GM21529 (cell line): ENCODE data around the gene KRTAP5-2.

ENCODE experiments used
- ATAC-seq: cut with Tn5 transposase; IDR thresholded peaks from one replicate; pipeline ENCODE4 v1.9.1; 2021; ENCODE audit not compliant: unreplicated experiment

KRTAP5-2 gene

GRCh38 chr11:1568441-1568911 is 29.6 kb downstream of the KRTAP5-2 start:
- no peak for ATAC-seq

DNA sequence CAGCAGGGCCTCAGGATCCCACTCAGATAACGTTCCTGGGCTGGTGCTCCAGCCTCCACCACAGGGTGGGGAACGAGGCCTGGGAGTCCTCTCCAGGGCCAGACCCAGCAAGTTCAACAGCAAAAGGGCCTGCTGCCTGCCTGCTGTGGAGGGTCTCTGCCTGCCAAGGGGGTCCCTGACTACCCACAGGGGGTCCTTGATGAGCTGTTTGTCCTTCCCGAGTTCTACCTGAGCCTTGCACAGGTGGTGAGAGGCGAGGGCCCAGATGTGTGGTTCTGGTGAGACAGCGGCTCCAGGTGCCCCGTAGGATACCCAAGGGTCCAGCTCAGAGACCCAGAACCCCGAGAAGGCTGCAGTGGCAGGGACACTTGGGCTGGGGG is 30.4 kb downstream of the KRTAP5-2 start:
- ATAC-seq = no peak

GRCh38 chr11:1567052-1567720 is 30.9 kb downstream of the KRTAP5-2 start:
- no peak for ATAC-seq

DNA sequence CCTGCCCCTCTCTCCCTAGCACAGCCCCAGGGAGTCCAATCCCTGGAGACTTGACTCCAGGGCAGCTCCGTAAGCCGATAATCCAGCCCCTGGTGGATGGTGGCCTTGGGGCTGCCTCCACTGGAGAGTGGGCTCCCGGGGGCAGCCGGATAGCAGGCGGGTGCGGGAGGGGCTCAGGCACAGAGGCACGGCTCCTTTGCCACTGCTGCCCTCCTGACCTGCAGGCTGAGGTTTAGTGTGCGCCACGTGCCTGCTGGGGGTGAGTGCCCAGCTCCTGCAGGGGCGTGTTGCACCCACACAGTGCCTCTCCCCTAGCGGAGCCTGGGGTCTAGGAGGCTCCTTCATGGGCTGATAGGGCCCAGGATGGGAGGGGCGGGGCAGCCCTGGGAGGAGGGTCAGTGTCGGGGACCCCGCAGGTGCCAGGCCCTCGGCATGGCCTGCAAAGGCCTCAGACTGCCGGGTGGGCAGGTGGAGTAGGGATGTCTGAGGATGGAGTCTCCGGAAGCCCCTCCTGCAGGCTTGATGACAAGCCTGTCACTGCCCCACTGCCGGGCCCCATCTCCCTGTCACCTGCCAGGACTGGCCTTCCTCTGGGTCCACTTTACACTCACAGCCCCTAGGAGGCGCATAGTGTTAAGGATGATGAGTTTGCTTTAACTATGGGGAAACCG is 31.6 kb downstream of the KRTAP5-2 start:
- no peak for ATAC-seq

- ATAC-seq = no peak
Observed at GRCh38 chr11:1565904-1566247, 32.2 kb downstream of the KRTAP5-2 start.

GRCh38 chr11:1565173-1565903 is 32.8 kb downstream of the KRTAP5-2 start:
- no peak for ATAC-seq

- ATAC-seq = no peak
Observed at GRCh38 chr11:1564535-1565172, 33.4 kb downstream of the KRTAP5-2 start.

GRCh38 chr11:1563697-1564534 is 34.2 kb downstream of the KRTAP5-2 start:
- no peak for ATAC-seq

GRCh38 chr11:1563149-1563638 is 34.9 kb downstream of the KRTAP5-2 start:
- ATAC-seq = no peak

DNA sequence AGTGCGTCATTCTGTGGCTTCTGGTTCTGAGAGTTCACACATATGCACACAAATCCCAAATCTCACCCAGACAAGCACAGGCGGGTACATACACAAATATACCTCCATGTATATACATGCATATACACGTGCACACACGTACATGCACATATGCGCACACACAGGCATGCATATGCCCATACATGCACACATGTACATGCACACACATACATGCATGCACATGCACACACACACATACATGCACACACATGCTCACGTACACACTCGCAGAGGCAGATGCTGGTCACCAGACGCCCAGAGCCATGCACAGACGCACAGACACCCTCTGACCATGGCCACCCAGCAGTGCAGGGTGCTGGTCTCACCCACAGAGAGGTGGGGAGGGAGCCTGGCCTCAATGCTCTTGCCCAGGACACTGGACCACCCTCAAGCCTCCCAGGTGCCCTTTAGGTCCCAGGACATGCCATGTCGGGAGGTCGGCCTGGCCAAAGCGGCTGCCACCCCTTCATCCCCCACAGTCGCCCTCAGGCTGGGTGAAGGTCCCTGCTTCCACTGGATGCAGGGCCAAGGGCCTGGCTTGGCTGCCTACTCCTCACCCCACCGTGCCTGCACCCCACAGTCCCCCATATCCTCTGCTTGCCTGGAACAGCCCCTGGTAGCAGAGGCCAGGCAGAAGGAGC is 35.5 kb downstream of the KRTAP5-2 start:
- ATAC-seq = no peak

DNA sequence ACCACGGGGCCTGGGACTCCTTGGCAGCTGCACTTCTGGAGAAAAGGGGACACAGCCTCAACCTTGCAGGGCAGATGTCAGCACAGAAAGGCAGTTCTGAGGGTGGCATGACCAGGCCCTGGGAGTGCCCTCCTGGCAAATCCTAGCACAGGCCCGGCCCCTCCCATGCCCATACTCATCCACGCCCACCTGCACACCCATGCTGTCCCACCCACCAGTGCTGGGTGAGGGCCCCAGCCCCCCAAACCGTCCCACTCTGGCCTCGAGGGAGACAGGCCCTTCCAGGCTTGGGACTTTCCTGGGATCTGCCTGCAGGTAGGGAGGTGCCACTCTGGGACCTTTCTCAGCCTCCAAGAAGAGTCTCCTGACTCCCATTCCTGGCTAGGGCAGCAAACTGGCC is 36.1 kb downstream of the KRTAP5-2 start:
- no peak for ATAC-seq

DNA sequence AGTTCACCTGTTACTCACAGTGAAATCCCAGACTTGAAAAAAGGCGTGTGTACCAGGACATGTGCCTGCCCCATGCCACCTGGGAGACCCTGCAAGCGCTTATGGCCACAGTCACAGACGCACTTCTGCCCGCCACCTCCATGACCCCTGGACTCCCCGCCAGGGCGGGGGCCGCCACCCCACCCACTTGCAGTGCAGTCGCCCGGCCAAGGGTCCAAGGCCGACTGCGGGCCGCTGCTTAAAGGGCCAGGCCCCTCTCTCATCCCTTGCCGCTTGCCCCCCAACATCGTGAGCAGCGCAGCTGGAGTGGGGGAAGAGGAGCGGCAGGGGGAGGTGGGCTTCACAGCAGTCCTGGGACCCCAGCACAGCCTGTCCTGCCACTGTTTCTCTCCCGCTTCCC is 36.8 kb downstream of the KRTAP5-2 start:
- ATAC-seq = no peak

GRCh38 chr11:1560649-1561251 is 37.3 kb downstream of the KRTAP5-2 start:
- no peak for ATAC-seq

DNA sequence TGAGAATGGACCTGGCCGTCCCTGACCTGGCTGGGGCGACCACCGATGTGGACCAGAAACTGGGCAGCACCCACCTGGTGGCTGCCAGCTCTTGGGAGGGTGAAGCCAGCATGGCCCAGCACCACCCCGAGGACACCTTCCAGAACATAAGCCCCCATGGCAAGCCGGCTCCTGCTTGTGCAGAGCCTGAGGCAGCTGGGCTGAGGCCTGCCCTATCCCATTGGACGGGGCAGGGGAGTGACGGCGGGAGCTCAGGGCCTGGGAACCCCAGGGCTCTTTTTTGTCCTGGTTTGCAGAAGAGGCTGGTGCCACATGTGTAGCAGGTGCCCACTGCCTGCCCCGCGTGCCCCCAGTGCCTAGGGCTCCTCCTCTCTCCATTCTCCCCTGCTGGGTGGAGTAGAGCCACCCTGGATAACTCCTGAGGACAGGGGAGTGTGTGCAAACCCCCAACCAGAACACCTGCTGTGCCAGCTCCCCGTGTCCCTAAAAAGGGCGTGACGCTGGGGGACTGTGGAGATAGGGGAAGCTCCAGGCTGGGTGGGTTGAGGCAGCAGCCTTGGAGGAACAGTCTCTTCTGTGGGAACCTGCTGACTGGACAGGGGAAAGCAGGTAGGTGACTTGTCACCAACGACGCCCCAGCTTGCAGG is 38.0 kb downstream of the KRTAP5-2 start:
- no peak for ATAC-seq

DNA sequence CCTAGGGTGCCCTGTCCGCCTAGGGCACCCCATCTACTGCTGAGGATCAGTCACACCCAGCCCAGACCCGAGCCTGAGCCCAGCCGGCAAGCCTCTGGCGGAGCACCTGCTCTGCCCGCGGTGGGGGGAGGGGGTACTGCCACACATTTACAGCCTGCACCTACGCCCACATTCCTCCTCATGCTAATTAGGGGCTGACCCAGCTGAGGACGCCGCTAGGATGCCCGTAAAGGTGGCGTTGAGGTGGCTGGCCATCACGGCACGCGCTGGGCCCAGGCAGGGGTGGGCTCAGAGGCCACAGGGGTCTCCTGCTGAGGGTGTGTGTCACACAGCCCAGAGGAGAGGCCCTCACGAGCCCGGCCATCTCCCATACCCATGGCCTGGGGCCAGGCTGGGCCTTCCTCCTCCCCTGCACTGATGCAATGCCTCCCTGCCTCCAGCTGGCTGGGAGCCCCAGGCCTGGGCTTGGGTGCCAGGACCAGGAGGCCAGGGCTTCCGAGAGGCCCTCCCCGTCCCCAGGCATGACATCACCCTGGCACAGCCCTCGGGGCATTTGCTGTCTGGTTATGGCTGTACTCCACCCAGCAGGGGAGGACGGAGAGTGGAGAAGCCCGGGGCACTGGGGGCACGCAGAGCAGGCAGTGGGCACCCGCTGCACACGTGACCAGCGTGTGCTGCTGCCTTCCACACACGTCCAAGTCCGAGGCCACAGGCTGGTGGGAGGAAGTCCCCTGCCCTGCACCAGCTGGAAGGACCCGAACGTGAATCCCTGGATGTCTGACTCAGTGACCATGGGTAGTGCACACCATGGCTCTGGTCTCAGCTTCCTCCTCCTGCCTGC is 38.8 kb downstream of the KRTAP5-2 start:
- ATAC-seq = no peak

DNA sequence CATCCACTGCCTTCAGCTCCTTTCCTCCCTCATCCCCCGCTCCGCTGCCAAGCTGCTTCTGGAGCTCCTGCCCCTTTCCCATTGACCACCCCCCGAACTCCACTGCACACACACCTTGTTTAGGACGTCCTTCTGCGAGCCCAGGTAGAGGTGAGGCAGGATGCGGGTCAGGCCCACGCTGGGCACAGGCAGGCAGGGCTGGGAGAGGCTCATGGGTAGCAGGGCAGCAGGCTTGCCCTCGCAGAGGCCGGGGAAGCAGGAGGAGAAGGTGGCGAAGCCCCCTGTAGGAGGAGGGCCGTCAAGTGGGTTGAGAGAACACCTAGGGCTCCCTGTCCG is 39.4 kb downstream of the KRTAP5-2 start:
- no peak for ATAC-seq

GRCh38 chr11:1557904-1558774 is 40.0 kb downstream of the KRTAP5-2 start:
- ATAC-seq = no peak
